Neural progenitor cell (in vitro differentiated cells): ENCODE measurements around the gene UQCC2.

Source experiments
- CTCF ChIP-seq: fragments of 200-600 bp; sonication (generic); IDR thresholded peaks from 2 replicates; pipeline ENCODE4 v1.5.1; 2017; ENCODE audit warnings: antibody characterized with exemption, mild to moderate bottlenecking
- EZH2 ChIP-seq: fragments of 200-600 bp; sonication (generic); IDR thresholded peaks from 2 replicates; pipeline ENCODE4 v1.6.1; 2017; ENCODE audit warnings: antibody characterized with exemption, mild to moderate bottlenecking, moderate library complexity
- EZH2phosphoT487 ChIP-seq: fragments of 200-600 bp; sonication (generic); IDR thresholded peaks from 2 replicates; pipeline ENCODE4 v1.6.1; 2017; ENCODE audit warnings: antibody characterized with exemption

- TF ChIP-seq CTCF (no peak), EZH2 (no peak), EZH2phosphoT487 (no peak)
Measured at GRCh38 chr6:33677143-33677660, 34.3 kb downstream of the UQCC2 start.
